ENCODE data around the gene ARHGEF38.
A peak's percentile ranks its signal among the peaks of the same experiment; 100 is the strongest.
"Not testable (repeated sequence)": the region's sequence is repeated elsewhere in the genome, so short reads cannot be mapped to it uniquely, and the experiment has no call there.

The ARHGEF38 gene

GRCh38 chr4:105609819-105610218, 57.4 kb downstream of the ARHGEF38 start:
- not testable (repeated sequence) for DNase-seq (ENCODE audit: low spot score)

GRCh38 chr4:105613306-105613705, 60.9 kb downstream of the ARHGEF38 start:
- no peak for DNase-seq (ENCODE audit: low spot score)

- DNase-seq (ENCODE audit: low spot score): no peak
Measured at GRCh38 chr4:105619188-105619931, 66.9 kb downstream of the ARHGEF38 start.

GRCh38 chr4:105620640-105621323, 68.4 kb downstream of the ARHGEF38 start:
- no peak for DNase-seq (ENCODE audit: low spot score)

GRCh38 chr4:105622269-105622668, 69.8 kb downstream of the ARHGEF38 start:
- no peak for DNase-seq (ENCODE audit: low spot score)

GRCh38 chr4:105623099-105623498, 70.7 kb downstream of the ARHGEF38 start:
- no peak for DNase-seq (ENCODE audit: low spot score)

- no peak for DNase-seq (ENCODE audit: low spot score)
Measured at GRCh38 chr4:105624530-105624929, 72.1 kb downstream of the ARHGEF38 start.

- no peak for DNase-seq (ENCODE audit: low spot score)
Measured at GRCh38 chr4:105625214-105625613, 72.8 kb downstream of the ARHGEF38 start.

- DNase-seq (ENCODE audit: low spot score): no peak
Measured at GRCh38 chr4:105626846-105627245, 74.4 kb downstream of the ARHGEF38 start.

GRCh38 chr4:105627620-105628019, 75.2 kb downstream of the ARHGEF38 start:
- DNase-seq (ENCODE audit: low spot score): no peak

- no peak for DNase-seq (ENCODE audit: low spot score)
Measured at GRCh38 chr4:105630670-105631655, 78.5 kb downstream of the ARHGEF38 start.

GRCh38 chr4:105631818-105632400, 79.5 kb downstream of the ARHGEF38 start:
- no peak for DNase-seq (ENCODE audit: low spot score)

GRCh38 chr4:105632599-105632998, 80.2 kb downstream of the ARHGEF38 start:
- no peak for DNase-seq (ENCODE audit: low spot score)

GRCh38 chr4:105633241-105633640, 80.8 kb downstream of the ARHGEF38 start:
- no peak for DNase-seq (ENCODE audit: low spot score)

GRCh38 chr4:105634402-105635080, 82.1 kb downstream of the ARHGEF38 start:
- DNase-seq (ENCODE audit: low spot score): no peak

GRCh38 chr4:105637408-105638176, 85.2 kb downstream of the ARHGEF38 start:
- DNase-seq (ENCODE audit: low spot score): no peak

- no peak for DNase-seq (ENCODE audit: low spot score)
Measured at GRCh38 chr4:105641845-105642244, 89.4 kb downstream of the ARHGEF38 start.

GRCh38 chr4:105644257-105644656, 91.8 kb downstream of the ARHGEF38 start:
- DNase-seq (ENCODE audit: low spot score): peak; percentile 26

GRCh38 chr4:105645440-105645839, 93.0 kb downstream of the ARHGEF38 start:
- no peak for DNase-seq (ENCODE audit: low spot score)

- no peak for DNase-seq (ENCODE audit: low spot score)
Measured at GRCh38 chr4:105650190-105650589, 97.8 kb downstream of the ARHGEF38 start.

GRCh38 chr4:105651884-105652283, 99.5 kb downstream of the ARHGEF38 start:
- DNase-seq (ENCODE audit: low spot score): no peak
